Loucy (cell line): ENCODE measurements around the gene STOML2.

Source experiments
- EZH2phosphoT487 ChIP-seq: fragments of 200-600 bp; IDR thresholded peaks from 2 replicates; pipeline ENCODE4 v1.6.1; 2018; ENCODE audit warnings: antibody characterized with exemption, mild to moderate bottlenecking, moderate library complexity, borderline replicate concordance
- TF ChIP-seq, protein P1 (sequence below): fragments of 200-600 bp; sonication (generic); conservative IDR thresholded peaks from 2 replicates; pipeline ENCODE4 v1.5.1; 2014; ENCODE audit warnings: mild to moderate bottlenecking, antibody characterized with exemption, low read length

DNA sequence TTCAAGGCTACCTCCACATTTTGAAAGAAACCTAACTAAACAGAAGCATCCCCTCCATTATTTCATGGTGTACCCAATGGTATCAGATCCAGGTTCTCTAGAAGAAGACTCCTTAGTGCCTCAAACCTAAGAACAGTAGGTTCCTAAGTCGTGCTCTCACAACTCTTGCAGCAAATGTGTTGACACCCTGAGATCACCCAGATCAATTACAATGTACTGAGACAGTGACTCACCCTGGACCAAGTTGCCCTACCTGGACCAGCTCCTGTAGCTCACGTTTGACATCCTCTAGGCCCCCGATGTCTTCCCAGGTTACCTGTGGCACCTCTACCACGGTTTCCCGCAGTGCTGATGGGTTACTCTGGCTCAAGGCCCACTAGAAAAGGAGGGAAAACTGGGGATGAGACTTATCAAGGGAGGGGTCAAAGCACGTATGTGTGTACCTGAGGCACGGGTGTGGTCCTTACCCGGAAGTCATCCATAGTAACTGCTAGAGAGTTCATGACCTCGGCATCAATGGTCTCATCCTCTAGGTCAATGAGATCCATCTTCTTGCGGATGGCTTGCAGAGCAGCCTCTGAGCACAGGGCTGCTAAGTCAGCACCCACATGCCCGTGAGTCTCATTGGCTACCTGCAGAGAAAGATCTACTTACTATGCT is 42.3 kb downstream of the STOML2 start:
- TF ChIP-seq, protein P1, sequence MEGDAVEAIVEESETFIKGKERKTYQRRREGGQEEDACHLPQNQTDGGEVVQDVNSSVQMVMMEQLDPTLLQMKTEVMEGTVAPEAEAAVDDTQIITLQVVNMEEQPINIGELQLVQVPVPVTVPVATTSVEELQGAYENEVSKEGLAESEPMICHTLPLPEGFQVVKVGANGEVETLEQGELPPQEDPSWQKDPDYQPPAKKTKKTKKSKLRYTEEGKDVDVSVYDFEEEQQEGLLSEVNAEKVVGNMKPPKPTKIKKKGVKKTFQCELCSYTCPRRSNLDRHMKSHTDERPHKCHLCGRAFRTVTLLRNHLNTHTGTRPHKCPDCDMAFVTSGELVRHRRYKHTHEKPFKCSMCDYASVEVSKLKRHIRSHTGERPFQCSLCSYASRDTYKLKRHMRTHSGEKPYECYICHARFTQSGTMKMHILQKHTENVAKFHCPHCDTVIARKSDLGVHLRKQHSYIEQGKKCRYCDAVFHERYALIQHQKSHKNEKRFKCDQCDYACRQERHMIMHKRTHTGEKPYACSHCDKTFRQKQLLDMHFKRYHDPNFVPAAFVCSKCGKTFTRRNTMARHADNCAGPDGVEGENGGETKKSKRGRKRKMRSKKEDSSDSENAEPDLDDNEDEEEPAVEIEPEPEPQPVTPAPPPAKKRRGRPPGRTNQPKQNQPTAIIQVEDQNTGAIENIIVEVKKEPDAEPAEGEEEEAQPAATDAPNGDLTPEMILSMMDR: no peak
- no peak for TF ChIP-seq EZH2phosphoT487
